HG03565 (cell line): ENCODE results near the gene GRIN1.

Source experiments
- ATAC-seq: cut with Tn5 transposase; IDR thresholded peaks from one replicate; pipeline ENCODE4 v1.9.1; 2021; ENCODE audit warnings: mild to moderate bottlenecking, moderate library complexity; ENCODE audit not compliant: unreplicated experiment

GRIN1 gene

DNA sequence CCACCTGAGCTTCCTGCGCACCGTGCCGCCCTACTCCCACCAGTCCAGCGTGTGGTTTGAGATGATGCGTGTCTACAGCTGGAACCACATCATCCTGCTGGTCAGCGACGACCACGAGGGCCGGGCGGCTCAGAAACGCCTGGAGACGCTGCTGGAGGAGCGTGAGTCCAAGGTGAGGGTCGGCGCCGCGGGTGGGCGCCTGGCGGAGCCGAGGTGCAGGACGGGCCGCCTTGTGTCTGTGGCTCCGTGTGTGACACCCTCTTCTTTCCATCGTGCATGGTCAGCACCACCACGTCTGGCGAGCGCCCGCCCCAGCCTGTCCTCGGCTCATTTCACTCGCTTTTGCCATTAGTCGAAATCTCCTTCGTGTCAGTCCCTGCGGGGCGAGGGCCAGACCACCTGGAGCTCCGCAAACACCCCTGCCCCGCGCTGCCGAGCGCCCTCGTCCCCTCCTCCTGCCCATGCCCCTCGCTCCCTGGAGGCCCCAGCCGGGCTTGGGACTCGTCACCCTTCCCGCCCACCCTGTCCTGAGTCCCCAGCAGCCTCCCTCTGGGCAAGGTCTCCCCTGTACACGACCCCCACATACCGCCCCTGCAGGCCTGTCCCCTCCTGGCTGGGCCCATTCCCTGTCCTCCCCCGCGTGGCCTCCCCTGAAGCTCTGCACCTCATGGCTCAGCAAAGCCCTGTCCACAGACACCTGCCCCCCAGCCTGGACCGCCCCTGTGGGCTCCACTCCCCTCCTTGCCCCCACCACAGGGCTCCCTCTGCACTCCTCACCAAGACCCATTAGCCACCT lies 7.0 kb downstream of the GRIN1 start:
- ATAC-seq = no peak

DNA sequence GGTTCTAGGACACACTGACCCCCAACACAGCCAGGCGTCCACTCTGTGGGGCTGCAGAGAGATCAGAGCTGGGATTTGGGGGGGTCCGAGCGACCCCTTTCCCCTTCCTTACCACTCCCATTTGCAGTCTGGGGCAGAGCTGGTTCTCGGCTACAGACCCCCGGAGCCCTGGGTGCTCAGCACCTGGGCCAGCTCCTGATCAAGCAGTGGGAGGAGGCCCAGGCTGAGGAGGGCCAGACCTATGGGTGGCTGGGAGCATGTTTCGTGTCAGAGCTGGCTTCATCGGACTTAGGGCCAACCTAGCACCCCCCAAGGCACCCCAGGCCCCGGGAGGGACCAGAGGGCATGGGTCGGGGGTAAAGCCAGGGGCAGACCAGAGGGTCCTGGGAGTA lies 7.6 kb downstream of the GRIN1 start:
- ATAC-seq = no peak

DNA sequence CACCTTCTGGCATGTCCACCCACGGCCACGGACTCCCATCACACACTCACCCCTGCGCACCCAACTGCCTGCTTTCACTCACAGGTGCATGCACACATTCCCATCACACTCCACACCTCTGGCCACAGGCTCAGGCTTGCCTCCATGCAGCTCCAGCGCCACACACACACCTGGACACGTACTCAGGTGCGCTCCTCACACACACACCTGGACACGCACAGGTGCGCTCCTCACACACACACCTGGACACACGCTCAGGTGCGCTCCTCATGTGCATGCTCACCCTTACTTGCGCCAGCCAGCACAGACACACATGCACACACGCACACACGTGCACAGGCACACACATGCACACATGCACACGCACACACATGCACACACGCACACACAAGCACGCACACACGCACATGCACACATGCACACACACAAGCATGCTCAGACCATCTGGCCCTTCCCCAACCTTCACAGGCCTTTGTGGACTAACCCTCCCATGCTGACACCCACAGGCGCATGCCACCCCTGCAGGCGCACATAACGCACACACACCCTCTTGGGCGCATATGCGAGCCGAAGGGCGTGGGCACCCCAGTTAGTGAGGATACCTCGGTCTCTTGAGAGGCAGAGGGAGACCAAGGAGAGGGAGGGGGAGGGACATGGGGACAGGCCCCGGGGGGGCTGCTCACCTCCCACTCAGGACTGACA lies 8.3 kb downstream of the GRIN1 start:
- ATAC-seq = no peak

DNA sequence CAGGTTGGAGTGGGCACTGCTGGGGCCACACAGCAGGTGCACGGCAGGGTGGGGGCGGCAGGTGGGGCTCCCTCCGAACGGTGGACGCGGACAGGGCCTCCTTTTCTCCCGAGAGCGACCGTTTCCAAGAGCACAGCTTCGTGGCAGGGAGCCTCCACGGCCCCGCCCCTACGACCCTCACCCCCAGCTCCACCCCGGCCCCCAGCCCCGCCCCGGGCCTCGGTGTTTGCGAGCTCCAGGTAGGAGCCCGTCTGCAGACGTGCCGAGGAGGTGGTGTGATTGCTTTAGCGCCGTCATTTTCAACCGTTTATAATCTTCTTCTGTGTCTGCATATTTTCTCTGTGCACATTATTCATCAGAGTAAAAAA lies 8.8 kb downstream of the GRIN1 start:
- no peak for ATAC-seq

DNA sequence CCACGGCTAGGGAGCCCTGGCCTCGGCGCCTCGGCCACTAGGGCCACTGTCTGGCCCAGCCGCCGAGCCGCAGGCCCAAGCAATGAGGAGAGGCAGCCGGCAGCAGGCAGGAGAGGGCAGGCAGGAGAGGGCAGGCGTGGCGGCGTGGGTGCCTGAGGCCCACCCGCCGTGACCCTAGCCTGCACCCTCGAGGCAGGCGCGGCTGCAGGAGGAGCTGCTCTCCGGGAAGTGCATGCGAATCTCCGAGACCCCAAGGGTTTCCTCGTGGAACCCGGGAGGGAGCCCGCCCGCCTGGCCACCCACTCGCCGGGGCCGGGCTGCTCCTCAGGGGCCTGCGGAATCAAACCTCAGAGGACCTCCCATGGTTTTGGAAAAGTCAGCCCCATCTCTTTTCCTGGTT lies 9.3 kb downstream of the GRIN1 start:
- no peak for ATAC-seq

DNA sequence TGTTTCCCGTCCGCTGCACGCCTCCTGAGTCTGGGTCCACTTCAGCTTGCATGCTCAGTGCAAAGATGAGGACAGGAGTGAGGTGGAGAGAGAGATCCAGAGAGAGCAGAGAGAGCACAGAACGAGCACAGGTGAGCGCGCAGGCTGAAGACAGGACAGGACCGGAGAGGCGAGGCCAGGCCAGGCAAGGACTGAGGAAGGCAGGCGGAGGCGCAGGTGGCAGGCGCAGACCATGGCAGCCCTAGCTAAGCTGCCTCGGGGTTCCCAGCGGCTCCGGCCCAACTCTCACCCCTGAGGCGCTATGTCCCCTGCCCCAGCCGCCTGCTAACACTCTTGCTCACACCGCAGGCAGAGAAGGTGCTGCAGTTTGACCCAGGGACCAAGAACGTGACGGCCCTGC lies 9.7 kb downstream of the GRIN1 start:
- no peak for ATAC-seq

DNA sequence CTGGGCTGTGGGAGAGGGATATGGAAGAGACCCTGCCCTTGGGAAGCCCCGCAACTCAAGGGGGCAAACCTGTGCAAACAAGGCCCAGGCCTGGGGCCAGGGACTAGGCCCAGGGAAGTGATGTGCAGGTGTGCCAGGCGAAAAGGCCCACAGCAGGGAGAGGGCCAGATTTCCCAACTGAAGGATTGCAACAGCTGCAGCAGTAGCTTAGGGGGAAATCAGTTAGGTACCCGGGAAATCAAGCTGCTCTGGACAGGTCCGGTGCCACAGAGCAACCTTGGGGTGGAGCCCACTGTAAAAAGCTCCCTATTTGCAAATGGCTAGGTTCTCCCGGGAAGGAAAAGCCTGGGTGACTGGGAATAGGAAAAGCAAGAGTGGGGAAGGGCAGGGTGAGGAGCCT lies 10.4 kb downstream of the GRIN1 start:
- ATAC-seq = no peak

DNA sequence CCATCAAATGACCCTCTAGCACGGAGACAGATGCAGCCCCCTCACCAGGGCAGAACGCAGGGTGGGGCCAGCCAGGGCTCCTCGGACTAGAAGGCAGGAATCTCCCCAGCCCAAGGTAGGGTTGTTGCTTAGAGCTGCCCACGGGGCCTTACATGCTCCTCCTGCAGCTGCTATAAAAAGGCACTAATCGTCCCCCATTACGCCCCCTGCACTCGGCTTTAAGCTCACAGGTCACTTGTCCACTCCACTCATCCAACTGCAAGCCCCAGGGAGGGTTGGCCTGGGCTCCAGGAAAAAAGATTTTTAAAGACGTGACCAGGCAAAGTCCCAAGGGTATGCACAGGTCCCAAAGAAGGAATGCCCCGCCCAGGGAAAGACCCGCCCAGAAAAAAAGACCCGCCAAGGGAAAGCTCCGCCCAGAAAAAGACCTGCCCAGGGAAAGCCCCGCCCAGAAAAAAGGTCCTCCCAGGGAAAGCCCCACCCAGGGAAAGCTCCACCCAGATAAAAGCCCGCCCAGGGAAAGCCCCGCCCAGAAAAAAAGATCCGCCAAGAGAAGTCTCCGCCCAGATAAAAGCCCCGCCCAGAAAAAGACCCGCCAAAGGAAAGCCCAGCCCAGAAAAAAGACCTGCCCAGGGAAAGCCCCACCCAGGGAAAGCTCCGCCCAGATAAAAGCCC lies 11.1 kb downstream of the GRIN1 start:
- ATAC-seq = no peak

DNA sequence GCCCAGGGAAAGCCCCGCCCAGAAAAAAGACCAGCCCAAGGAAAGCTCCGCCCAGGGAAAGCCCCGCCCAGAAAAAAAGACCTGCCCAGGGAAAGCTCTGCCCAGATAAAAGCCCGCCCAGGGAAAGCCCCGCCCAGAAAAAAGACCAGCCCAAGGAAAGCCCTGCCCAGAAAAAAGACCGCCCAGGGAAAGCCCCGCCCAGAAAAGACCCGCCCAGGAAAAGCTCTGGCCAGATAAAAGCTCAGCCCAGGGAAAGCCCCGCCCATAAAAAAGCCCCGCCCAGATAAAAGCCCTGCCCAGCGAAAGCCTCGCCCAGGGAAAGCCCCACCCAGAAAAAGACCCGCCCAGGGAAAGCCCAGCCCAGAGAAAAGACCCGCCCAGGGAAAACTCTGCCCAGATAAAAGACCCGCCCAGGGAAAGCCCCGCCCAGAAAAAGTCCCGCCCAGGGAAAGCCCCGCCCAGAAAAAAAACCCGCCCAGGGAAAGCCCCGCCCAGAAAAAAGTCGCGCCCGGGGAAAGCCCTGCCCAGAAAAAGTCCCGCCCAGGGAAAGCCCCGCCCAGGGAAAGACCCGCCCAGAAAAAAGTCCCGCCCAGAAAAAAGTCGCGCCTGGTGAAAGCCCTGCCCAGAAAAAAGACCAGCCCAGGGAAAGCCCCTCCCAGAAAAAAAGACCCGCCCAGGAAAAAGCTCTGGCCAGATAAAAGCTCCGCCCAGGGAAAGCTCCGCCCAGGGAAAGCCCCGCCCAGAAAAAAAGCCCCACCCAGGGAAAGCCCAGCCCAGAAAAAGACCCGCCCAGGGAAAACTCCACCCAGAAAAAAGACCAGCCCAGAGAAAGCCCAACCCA lies 11.9 kb downstream of the GRIN1 start:
- peak; percentile 29 for ATAC-seq

DNA sequence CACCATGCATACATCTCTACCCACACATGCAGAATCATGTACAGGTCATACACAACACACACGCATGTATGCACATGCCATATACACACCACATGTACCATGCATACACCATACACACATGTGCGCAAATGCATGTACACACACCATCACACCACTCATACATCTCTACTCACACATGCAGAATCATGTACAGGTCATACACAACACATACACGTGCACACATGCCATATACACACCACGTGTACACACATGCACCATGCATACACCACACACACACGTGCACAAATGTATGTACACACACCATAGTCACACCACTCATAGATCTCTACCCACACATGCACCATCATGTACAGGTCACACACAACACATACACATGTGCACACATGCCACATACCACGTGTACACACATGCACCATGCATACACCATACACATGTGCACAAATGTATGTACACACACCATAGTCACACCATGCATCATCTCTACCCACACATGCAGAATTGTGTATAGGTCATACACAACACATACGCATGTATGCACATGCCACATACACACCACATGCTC lies 14.0 kb downstream of the GRIN1 start:
- ATAC-seq = no peak

DNA sequence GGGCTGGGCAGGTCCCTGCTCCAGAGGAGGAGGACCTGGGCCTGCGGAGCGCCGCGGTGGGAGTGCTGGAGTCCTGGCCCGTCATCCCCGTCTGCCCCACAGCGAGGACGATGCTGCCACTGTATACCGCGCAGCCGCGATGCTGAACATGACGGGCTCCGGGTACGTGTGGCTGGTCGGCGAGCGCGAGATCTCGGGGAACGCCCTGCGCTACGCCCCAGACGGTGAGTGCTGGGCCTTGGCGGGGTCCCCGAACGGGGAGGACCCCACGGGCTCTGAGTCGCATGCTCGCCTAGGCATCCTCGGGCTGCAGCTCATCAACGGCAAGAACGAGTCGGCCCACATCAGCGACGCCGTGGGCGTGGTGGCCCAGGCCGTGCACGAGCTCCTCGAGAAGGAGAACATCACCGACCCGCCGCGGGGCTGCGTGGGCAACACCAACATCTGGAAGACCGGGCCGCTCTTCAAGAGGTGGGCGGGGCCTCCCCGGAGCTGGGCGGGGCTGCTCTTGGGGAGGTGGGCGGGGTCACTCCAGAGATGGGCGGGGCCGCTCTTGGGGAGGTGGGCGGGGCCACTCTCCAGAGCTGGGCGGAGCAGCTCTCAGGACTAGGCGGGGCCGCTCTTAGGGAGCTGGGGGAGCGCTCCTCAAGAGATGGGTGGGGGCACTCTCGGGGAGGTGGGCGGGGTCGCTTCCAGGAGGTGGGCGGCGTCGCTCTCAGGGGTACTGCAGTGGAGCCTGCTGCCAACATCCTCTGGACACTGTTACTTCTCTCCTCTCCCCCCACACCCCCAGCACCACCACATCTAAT lies 17.8 kb downstream of the GRIN1 start:
- ATAC-seq = no peak

DNA sequence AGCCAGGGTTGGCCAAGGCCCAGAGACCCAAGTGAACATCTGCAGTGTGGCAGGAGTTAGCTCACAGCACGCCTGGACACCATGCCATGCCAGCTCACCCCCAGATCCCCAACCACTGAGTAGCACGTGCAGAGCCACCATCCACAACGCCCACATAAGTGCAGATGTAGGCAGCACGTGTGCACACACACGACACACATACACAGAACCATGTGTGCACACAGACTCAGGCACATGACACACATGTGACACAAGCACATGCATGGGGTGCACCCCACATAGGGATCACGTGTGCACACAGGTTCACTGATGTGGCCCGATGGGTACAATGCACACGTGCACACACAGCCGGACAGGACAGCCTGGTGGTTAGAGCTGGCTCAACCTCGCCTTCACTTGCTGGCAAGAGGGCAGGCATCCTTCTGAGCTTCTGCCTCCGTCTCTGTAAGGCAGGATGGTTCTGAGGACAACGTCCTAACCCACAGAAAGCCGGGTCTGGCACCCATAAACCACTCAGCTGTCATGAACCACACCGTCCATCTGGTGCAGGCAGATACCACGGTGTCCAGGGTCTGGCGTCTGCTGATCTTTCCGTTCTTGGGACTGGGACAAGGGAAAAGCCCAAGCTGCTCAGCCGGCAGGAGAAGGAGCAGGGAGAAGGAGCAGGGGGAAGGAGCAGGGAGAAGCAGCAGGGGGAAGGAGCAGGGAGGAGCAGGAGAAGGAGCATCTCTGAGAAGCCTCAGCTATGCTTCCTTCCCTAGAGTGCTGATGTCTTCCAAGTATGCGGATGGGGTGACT lies 18.9 kb downstream of the GRIN1 start:
- ATAC-seq = no peak

DNA sequence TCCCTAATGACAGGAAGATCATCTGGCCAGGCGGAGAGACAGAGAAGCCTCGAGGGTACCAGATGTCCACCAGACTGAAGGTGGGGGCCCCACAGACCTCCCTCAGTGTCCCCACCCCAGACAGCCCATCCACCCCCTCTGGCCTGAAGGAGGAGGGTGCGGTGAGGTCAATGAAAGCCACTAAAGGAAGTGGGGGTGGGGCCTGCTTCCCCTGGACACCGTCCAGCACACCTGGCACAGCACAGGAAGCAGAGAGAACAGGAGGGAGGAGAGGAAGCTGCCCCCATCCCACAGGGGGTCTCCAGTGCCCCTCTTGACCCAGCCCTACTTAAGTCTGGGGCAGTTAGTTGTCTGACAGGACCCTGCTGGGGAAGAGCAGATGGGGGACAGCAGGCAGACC lies 19.7 kb downstream of the GRIN1 start:
- no peak for ATAC-seq

DNA sequence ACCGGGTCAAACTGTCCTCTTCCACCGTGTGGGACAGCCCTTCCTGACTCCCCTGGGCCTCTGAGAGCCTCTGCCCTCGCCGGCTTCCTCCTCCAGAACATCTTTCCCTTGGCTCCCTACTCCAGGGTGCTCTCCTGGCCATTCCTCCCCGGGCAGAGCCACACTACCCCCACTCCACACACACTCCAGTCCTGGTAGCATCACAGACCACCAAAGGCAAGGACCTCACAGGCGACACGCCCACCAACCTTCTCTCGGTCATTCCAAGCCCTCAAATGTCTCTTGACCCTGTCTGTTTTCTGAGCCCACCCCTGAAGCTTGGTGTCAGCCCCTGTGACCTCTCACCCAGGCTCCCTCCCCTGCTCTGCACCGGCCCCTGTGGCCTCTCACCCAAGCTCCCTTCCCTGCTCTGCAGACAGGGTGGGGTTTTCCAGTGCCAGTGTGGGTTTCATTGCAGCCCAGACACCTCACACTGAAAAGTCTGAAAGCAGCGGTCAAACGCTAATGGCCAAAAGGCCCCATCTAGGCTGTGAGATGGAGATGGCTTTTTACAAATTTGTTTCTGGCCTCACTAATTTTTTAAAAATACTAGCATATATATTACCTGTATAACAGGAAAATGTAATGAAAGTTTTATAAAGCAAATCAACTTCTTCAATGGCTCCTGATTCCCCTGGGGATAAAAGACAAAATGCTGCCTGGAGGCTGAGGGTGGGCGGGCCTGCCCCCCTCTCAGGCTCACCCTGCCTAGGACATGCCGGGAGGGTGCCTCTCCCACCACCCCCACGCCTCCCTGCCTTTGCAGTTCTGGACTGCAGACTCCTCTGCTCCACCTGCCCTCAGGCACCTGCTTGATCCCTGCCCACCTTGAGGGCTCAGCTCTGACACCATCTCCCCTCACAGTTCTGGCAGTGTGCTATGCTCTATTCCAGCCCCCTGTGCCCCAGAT lies 20.4 kb downstream of the GRIN1 start:
- no peak for ATAC-seq

DNA sequence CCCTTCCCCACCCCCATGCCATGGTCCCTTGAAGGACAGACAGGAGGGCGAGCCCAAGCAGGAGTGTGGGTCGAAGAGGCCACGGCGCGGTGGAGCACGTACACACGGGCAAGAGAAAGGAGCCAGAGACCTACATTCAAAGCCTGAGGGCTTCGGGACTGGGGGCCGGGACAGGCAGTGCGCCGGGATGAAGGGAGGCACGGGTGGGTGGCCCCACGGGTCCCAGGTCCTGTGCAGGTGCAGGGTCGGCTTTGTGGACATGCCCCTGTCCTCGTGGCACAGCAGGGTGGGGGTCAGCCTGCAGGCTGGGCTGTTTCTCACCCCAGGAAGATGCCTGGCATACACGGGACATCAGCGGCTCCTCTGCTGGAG lies 21.1 kb downstream of the GRIN1 start:
- no peak for ATAC-seq

DNA sequence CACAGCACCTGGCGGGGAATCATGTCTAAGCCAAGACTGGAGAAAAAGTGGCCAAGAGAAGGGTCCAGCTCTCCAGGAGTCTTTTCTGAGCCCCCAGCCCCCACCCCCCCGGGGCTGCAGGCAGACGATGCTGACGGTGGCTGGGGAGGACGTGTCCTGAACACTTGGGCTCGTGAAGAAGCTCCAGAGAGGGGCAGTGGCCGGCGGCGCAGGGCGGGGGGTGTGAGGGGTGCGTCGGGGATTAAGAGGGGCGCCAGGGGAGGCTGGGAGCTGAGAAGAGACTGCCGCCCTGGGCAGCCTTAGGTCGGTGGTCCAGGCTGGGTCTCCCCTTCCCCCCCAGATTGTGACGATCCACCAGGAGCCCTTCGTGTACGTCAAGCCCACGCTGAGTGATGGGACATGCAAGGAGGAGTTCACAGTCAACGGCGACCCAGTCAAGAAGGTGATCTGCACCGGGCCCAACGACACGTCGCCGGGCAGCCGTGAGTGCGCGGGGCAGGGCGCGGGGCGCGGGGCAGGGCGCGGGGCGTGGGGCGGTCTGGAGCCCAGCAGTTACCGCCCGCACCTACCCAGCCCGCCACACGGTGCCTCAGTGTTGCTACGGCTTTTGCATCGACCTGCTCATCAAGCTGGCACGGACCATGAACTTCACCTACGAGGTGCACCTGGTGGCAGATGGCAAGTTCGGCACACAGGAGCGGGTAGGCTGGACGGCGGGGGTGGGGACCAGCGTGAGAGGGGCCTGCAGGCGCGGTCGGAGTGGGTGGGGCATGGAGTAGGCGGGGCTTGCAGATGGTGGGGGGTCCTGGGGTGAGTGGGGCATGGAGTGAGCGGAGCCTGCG lies 22.0 kb downstream of the GRIN1 start:
- ATAC-seq = no peak
